Right kidney (tissue), 1 donor: Measurements from ENCODE around the gene FAF2.
"Not testable (repeated sequence)": the region's sequence is repeated elsewhere in the genome, so short reads cannot be mapped to it uniquely, and the experiment has no call there.

Experiments used
- DNase-seq: peaks from one replicate; pipeline ENCODE4 v3.0.0-alpha.2; 2016

FAF2 gene

GRCh38 chr5:176543428-176544182 is 95.4 kb downstream of the FAF2 start:
- DNase-seq = peak; percentile 83

DNA sequence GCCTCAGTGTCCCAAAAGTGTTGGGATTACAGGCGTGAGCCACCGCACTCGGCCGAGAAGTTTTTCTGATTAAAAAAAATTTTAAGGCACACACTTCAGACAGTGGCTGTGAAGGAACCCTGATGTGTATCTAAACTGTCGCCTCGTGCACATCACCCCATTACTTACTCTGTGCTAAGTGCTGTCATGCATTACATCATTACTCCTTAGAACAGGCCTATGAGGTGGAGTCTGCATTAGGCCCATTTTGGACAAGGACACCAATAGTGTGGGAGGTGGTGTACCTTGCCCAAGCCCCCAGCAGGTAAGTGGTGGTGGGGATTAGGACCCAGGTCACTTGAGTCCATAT is 97.2 kb downstream of the FAF2 start:
- DNase-seq = no peak

GRCh38 chr5:176545737-176546509 is 97.7 kb downstream of the FAF2 start:
- DNase-seq = no peak

DNA sequence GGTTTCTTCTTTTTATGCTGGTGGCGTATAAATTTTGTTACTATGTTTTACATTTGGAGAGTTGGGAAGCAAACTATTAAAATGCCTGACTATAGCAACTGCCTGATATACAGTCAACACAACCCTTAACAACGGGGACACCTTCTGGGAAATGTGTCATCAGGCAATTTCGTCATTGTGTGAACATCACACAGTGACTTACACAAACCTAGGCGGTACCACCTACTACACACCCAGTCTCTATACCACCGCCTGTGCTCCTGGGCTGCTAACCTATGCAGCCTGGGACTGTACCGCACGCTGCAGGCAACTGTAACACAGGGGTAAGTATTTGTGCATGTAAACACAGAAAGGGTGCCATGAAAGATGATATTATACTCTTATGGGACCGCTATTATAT is 99.6 kb downstream of the FAF2 start:
- no peak for DNase-seq

DNA sequence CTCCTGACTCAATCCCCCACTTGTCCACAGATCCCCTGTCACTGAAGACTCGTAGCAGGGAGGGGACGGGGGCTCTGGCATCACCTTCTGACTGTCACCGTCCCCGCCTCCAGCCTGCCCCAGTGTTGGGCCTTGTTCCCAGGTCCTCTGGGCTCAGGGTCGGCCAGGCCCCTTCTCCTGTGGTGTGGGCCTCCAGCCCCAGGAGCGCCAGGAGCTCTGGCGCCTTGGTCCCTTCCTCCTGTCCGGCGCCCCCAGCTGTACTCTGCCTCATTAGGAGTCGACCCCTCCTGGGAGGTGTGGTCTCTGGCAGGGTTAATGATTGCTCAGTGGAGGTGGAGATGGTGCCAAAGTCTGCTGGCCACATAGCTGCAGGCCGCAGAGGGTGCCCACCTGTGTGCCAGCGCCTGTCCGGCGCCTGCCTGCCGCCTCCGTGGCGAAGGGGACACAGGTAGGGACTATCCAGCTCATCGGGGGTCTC is 100.8 kb downstream of the FAF2 start, which contains the start of gene CDHR2:
Gene CDHR2, plus strand, starts transcription at position 376 of the 478 bp plus-strand sequence. CDS start 16,011 bp downstream, outside the sequence.
- DNase-seq = peak; percentile 44

GRCh38 chr5:176549871-176550270 is 101.7 kb downstream of the FAF2 start:
- DNase-seq = no peak

DNA sequence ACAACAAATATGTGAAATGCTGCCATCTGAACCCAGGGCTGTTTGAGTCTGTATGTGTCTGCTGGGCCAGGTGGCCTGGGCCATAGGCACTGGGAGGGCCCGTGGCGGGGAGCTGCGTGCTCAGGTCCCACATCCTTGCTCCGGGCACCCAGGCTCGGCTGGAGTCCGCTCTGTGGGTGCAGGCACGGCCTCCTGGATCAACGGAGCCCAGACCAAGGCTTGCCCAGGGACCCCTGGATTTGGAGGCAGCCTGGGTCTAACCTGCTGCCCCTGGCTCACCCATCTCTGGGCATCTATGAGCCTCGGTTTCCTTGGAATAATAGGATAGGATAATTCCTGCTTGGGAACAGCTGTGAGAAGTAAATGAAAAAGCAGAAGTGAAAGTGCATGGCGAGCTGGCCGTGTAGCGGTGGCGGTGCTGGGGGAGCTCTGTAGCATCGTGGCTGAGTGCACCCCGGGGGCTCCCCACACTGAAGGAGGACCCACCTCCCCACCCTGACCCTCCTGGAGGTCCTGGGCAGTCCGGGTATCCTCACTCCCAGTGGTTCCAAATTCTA is 102.2 kb downstream of the FAF2 start:
- DNase-seq = no peak

GRCh38 chr5:176550937-176551336 is 102.8 kb downstream of the FAF2 start:
- not testable (repeated sequence) for DNase-seq

- no peak for DNase-seq
Measured at GRCh38 chr5:176552332-176552869, 104.2 kb downstream of the FAF2 start.

- DNase-seq = no peak
Measured at GRCh38 chr5:176553260-176554085, 105.3 kb downstream of the FAF2 start.

GRCh38 chr5:176557846-176558245 is 109.7 kb downstream of the FAF2 start:
- no peak for DNase-seq
